Ovary (tissue), 9 donors: ENCODE measurements around the gene RBKS. TPM values are rescaled to one million over a fixed set of nuclear protein-coding genes. Genes with fewer than 3 reads are reported as not detected.

ENCODE experiments used
- DNase-seq, 5 donors: peaks; one replicate each; pipeline ENCODE4 v3.0.0-alpha.2; 2019 to 2020
- H3K27ac ChIP-seq, 2 donors: fragments of 200-600 bp; one replicate each; pipeline versions ENCODE4 v1.5.1 to v1.8.0; 2019 to 2022
- H3K27me3 ChIP-seq: fragments of 200-600 bp; one replicate; pipeline ENCODE4 v1.8.0; 2022
- H3K36me3 ChIP-seq: fragments of 200-600 bp; sonication (generic); one replicate; pipeline ENCODE4 v1.5.1; 2019
- H3K4me1 ChIP-seq: one replicate; pipeline ENCODE4 v1.8.1; 2013; ENCODE audit warnings: mild to moderate bottlenecking, moderate library complexity; ENCODE audit not compliant: insufficient read depth
- H3K4me3 ChIP-seq: fragments of 200-600 bp; sonication (generic); one replicate; pipeline ENCODE4 v1.5.1; 2017
- H3K9me3 ChIP-seq, 2 donors: fragments of 200-600 bp in 1 of 2; sonication (generic) in 1 of 2; one replicate each; pipeline versions ENCODE4 v1.5.1 to v1.8.1; 2013 to 2019; ENCODE audit warnings: mild to moderate bottlenecking in 1 of 2, moderate library complexity in 1 of 2
- CTCF ChIP-seq, 3 donors: fragments of 450-650 bp in 2 of 3; fragments of 200-600 bp in 1 of 3; IDR thresholded peaks; one replicate each; pipeline versions ENCODE4 v1.5.1 to v1.8.0; 2016 to 2022; ENCODE audit warnings: antibody characterized with exemption in 3 of 3, mild to moderate bottlenecking in 1 of 3
- EP300 ChIP-seq: sonication (generic); formaldehyde crosslinking; IDR thresholded peaks from one replicate; pipeline ENCODE4 v1.6.1; 2017; ENCODE audit warnings: antibody characterized with exemption
- POLR2A ChIP-seq: fragments of 450-650 bp; IDR thresholded peaks from one replicate; pipeline ENCODE4 v1.6.1; 2017; ENCODE audit warnings: antibody characterized with exemption, mild to moderate bottlenecking, moderate library complexity
- WGBS, 3 donors: extraction: QIAGEN DNeasy Blood & Tissue Kit in 1 of 3; methylation state at CpG; one replicate each; pipeline versions ENCODE4 v1.1.5 to v1.1.7; 2013 to 2017; 5-methylcytosine and 5-hydroxymethylcytosine counted together
- intact Hi-C, 4 donors: fragments of 100-400 bp; cut with DNase I; formaldehyde crosslinking; loops; one replicate each; pipeline versions ENCODE4 v1.11.0 to v1.15.1; 2022 to 2023
- polyA plus RNA-seq, 2 donors: library from polyadenylated mRNA; stranded (reverse); fragments of 200-250 nt in 1 of 2; fragments of 350-450 nt in 1 of 2; fragmentation: Illumina TruSeq in 1 of 2; extraction: RNeasy Lipid Tissue Mini Kit (QIAGEN cat#74804) in 1 of 2; gene quantifications; one replicate each; pipeline ENCODE4 v1.2.3, GENCODE V29; 2013 to 2014
- total RNA-seq, 7 donors: library from RNA; depleted of rRNA in 2 of 7; stranded (reverse); fragments of >200 nt in 2 of 7; fragmentation: NEBNext Ultra II Directional in 3 of 7; extraction: Animal tissue kit (Norgen Biotek cat#: 25700) in 3 of 7; gene quantifications; one replicate each; pipeline versions ENCODE4 v1.1.0 to v1.2.4, GENCODE V29; 2016 to 2023
- donor health status: DM: no; HTN: no; CAD: no; lungs with moderate emphysema.
- donor health status: DM: no; HTN: no; CAD: no.
- donor health status: Bipolar disorder and iron deficiency.
- donor health status: DM: yes; HTN: yes; CAD: no.
- donor health status: DM: no; HTN: no; CAD: no.
- donor health status: DM: yes; HTN: yes; CAD: no.

RBKS gene
- total and polyA plus RNA-seq, 9 donors: 1.9 to 32.9 (median 4.0) TPM

- WGBS, 3 donors: 52 to 60% (median 58%) methylated on average over 3 of the region's 3 CpGs
Measured at GRCh38 chr2:27854229-27854862, 35.8 kb downstream of the RBKS start.

GRCh38 chr2:27852691-27853090 is 37.5 kb downstream of the RBKS start:
- Histone ChIP-seq H3K27ac (no peak overlapping the region), H3K36me3 (no peaks in the 10 kb centered on the region), H3K4me1 (no peaks in the 10 kb centered on the region), H3K9me3 (no peaks in the 10 kb centered on the region), H3K4me3 (no peak overlapping the region), H3K27me3 (no peaks in the 10 kb centered on the region)
- no peak for DNase-seq
- no peak for TF ChIP-seq CTCF (IDR thresholded peaks at IDR 0.05)
- no peak for TF ChIP-seq EP300
- no peak for TF ChIP-seq POLR2A
- 54 to 63% (median 59%) methylated on average over 1 of the region's 1 CpG for WGBS, 3 donors
- intact Hi-C loops: no loop called here

More at GRCh38 chr2:27854229-27854862, 35.8 kb downstream of the RBKS start:
- no peaks in the 10 kb centered on the region for H3K9me3 ChIP-seq
- H3K27me3 ChIP-seq: no peaks in the 10 kb centered on the region
- no peak overlapping the region for H3K27ac ChIP-seq
- H3K36me3 ChIP-seq: no peaks in the 10 kb centered on the region
- no peak overlapping the region for H3K4me3 ChIP-seq
- intact Hi-C loops: no loop called here
- no peak for DNase-seq
- TF ChIP-seq CTCF (IDR thresholded peaks at IDR 0.05): no peak
- TF ChIP-seq EP300: no peak
- no peak for TF ChIP-seq POLR2A
- no peaks in the 10 kb centered on the region for H3K4me1 ChIP-seq

- no peak for DNase-seq
- Histone ChIP-seq H3K27ac (no peak overlapping the region), H3K4me1 (no peaks in the 10 kb centered on the region), H3K4me3 (no peak overlapping the region), H3K27me3 (no peaks in the 10 kb centered on the region), H3K9me3 (no peaks in the 10 kb centered on the region), H3K36me3 (no peaks in the 10 kb centered on the region)
- intact Hi-C loops: no loop called here
- TF ChIP-seq EP300: no peak
- no peak for TF ChIP-seq CTCF (IDR thresholded peaks at IDR 0.05)
- TF ChIP-seq POLR2A: no peak
- WGBS, 3 donors: 80 to 85% (median 81%) methylated on average over 3 of the region's 3 CpGs
Measured at GRCh38 chr2:27849558-27850205, 40.5 kb downstream of the RBKS start.

GRCh38 chr2:27847333-27847732 is 42.9 kb downstream of the RBKS start:
- Histone ChIP-seq H3K27ac (no peak overlapping the region), H3K4me3 (no peak overlapping the region), H3K27me3 (no peaks in the 10 kb centered on the region), H3K9me3 (no peaks in the 10 kb centered on the region), H3K36me3 (no peaks in the 10 kb centered on the region), H3K4me1 (no peaks in the 10 kb centered on the region)
- DNase-seq: no peak
- TF ChIP-seq EP300 (no peak), CTCF (IDR thresholded peaks at IDR 0.05) (no peak), POLR2A (no peak)
- intact Hi-C loops: no loop called here
- WGBS, 3 donors: 80 to 90% (median 89%) methylated on average over 2 of the region's 2 CpGs
